ENCODE measurements around the gene NAXE.
"Not testable (repeated sequence)": the region's sequence is repeated elsewhere in the genome, so short reads cannot be mapped to it uniquely, and the experiment has no call there.

The NAXE gene

DNA sequence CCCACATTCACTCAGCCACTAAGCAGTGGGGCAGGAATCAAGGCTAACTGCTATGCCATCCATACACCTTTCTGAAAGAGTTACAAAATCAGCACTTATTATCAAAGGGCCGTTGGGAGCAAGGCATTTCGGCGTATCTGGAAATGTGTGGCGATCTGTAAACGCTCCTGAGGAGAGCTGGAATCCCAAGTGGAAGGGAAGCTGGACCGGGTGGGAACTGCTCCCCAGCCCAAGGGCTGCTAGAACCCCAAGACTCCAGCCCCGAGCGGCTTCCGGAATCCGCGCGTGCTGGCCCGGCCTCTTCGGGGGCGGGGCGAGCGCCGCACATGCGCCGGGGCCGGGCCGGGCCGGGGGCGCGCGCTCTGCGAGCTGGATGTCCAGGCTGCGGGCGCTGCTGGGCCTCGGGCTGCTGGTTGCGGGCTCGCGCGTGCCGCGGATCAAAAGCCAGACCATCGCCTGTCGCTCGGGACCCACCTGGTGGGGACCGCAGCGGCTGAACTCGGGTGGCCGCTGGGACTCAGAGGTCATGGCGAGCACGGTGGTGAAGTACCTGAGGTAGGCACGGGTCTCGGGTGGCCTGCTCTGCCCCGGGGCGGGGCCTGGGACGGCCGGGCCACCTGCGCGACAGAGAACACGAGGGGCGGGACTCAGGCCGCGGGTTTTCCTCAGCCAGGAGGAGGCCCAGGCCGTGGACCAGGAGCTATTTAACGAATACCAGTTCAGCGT, at the start of gene NAXE:
Gene NAXE (plus strand): TSS at position 345 of the 726 bp plus-strand sequence. CDS start 29 bp downstream, at position 374.
- peak; percentile 96 for DNase-seq (ENCODE audit: low spot score)

DNA sequence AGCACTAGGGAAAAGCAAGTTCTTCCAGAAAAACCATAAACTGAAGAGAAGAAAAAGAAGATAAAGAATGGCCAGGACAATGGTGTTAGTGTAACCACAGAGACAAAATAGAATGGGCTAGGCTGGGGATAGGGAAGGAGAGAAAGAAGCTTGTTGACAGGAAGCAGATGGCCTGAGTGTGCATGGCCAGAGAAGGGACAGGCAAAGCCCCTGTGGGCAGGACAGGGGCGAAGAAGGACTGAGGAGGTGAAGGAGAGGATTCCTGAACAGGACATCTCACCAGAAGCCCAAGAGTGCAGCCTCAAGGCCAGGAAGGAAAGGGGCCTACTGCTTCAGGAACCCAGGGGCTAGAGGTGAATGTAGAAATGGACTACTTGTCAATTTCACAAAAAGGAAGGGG, 48.5 kb upstream of the NAXE start:
- DNase-seq (ENCODE audit: low spot score): no peak

DNA sequence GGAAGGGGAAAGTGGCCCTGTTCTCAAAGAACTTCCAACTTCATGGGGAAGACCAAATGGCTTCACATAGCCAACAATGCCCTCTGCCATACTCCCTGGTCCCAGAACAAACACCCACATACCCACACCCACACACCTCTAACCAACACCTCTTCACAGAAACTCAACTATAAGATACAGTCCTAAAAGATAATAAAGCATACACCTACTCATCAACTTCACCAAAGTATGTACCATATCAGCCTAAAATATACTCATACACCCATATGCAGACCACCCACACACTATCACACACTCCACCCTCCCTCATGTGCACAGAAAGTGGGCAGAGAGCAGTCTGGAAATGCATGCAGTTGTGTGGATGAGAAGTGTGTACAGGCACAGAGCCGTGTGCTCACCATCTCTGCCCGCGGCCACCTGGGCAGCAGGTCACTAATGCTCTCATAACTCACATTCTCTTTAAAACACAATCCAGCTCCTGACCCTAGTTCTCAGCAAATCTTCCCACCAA, 46.9 kb upstream of the NAXE start:
- DNase-seq (ENCODE audit: low spot score): no peak

- no peak for DNase-seq (ENCODE audit: low spot score)
Measured at GRCh38 chr1:156546267-156546666, 45.3 kb upstream of the NAXE start.

DNA sequence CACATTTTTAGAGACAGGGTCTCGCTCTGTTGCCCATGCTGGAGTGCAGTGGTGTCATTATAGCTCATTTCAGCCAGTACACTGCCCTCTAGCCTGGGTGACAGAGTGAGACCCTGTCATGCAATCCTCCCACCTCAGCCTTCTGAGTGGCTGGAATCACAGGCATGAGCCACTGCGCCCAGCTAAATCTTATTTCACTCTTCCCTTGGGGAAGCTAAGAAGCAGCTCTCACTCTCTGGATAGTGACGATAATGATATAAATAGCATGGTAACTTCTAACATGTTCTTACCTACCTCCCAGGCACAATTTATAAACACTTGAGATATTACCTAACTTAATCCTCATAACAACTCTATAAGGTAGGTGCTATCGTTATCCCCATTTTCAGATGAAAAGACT, 44.1 kb upstream of the NAXE start:
- no peak for DNase-seq (ENCODE audit: low spot score)

DNA sequence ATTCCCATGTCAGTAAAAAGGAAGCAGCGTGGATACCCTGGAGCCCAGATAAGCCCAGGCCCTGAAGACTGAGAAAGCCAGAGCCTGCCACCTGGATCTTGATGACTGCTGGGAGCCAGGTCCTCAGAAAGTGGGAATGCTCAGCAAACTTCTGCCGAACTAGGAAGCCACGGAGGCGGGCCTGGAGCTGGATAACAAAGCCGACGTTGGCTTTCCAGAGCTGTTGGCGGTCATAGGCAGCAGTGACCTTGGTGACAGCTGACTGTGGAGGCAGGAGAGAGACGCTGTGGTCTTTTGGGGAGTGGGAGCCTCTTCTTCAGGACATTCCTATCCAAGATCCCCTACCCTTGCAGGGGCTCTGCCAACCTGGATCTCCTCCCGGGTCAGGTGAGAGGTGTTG, 43.6 kb upstream of the NAXE start:
- no peak for DNase-seq (ENCODE audit: low spot score)

GRCh38 chr1:156549390-156549789, 42.2 kb upstream of the NAXE start:
- DNase-seq (ENCODE audit: low spot score): no peak

- no peak for DNase-seq (ENCODE audit: low spot score)
Measured at GRCh38 chr1:156549831-156550230, 41.7 kb upstream of the NAXE start.

GRCh38 chr1:156550346-156550745, 41.2 kb upstream of the NAXE start:
- no peak for DNase-seq (ENCODE audit: low spot score)

DNA sequence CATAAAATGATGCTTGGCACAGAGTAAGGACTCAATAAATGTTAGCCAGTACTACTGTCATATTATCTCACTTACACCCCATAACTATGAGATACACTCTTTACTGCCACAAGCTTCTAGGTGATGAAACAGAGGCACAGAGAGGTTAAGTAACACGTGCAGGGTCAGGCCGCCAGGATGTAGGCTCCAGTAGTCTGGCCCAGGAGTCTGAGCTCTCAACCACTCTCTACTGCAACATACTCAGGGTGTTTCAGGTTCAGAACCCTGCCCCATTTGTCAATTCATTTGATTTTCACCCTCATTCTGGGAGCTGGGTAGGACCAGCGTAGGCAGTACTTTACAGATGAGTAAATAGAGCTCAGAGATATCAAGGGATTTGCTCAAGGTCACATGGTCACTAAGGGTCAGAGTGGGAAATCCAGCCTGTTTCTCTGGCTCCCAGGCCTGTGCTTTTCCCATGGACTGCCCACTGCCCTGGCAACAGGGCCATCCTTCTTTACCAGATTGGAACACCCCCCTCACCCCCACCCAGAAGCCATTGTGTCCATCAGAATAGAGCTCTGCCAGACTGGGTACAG, 40.4 kb upstream of the NAXE start:
- DNase-seq (ENCODE audit: low spot score): no peak

DNA sequence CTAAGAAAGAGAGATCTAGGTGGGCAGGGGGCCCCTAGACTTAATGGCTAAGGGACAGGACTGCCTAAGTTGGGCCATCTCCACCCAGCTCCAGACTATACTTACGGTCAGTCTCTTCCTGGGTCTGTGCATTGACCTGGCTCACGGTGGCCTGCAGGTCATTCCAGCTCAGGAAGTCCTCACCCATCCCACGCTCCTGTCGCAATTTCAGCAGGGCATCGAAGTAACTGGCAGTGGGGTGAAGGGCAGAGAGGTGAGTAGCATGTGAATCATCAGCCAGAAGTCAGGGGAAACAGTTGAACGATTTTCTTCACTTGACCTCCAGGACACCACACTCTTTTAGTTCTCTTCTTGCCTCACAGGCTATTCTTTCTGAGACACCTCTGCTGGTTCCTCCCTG, 39.7 kb upstream of the NAXE start:
- DNase-seq (ENCODE audit: low spot score): no peak

- DNase-seq (ENCODE audit: low spot score): no peak
Measured at GRCh38 chr1:156552518-156552917, 39.1 kb upstream of the NAXE start.

DNA sequence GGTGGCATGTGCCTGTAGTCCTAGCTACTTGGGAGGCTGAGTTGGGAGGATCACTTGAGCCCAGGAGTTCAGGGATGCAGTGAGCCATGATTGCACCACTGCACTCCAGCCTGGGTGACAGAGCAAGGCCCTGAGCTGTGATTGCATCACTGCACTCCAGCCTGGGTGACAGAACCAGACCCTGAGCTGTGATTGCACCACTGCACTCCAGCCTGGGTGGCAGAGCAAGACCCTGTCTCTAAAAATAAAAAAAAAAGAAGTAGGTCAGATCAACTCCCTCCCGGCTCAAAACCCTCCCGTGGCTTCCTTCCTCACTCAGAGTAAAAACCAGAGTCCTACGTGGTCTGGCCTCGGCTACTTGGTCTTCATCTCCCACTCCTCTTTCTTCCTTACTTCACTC, 38.6 kb upstream of the NAXE start:
- not testable (repeated sequence) for DNase-seq (ENCODE audit: low spot score)

- no peak for DNase-seq (ENCODE audit: low spot score)
Measured at GRCh38 chr1:156553860-156554485, 37.6 kb upstream of the NAXE start.

- DNase-seq (ENCODE audit: low spot score): no peak
Measured at GRCh38 chr1:156554971-156555370, 36.6 kb upstream of the NAXE start.

GRCh38 chr1:156555715-156556114, 35.9 kb upstream of the NAXE start:
- no peak for DNase-seq (ENCODE audit: low spot score)

GRCh38 chr1:156556354-156556753, 35.2 kb upstream of the NAXE start:
- no peak for DNase-seq (ENCODE audit: low spot score)

DNA sequence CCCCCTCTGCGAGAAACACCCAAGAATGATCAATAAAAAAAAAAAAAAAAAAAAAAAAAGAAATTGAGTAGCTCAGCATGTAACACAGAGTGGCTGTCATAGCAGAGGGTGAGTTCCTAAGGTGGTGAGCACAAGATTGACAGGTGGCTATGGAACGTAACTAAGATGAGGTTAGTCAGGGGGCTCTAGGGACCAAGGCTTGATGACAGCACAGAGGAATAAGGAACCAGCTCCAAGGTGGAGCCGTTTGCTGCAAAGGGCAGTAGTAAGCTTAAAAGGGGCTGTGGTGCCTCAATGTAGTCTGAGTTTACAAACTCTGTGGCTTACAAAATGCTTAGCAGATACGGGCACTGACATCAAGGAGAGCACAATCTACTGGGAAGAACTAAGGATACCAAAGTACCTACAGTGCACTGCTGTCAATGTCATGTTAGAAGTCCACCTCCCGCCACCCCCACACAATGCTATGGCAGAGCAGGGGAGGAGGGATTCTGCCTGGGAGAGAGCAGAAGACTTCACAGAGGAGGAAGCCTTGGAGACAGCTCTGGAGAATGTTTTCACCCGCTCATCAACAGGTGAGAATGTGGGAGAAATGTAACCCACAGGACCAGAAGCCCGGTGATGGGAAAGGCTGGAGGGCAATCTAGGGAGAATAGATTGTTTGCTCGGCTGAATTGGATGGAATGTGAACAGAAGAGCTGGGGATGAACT, 32.3 kb upstream of the NAXE start:
- DNase-seq (ENCODE audit: low spot score): no peak

- no peak for DNase-seq (ENCODE audit: low spot score)
Measured at GRCh38 chr1:156559797-156560385, 31.7 kb upstream of the NAXE start.

DNA sequence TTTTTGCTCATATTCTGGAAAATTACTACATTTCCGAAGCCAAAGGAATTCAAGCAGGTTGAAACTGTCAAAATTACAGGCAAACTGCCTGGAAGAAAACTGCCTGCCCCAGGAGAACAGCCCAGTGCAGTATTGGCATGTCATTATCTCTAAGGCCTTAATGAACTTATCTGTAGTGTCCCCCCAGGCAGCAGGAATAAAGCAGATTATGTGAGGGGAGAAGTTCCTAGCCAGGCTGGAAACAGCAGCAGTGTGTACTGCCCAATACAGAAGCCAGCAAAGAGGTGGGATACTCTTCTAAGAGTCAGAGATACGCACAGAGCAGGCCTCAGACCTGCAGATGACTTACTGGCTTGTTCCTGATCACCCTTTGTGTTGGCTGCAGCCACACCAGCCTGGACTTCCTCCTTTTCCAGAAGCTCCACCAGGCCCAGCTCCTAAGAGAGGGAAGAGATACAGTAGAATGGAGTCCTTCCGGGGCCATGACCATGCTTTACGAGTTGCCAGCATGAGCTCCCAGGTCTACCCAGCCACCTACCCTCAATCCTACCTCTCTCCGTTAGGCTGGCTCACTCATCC, 30.9 kb upstream of the NAXE start:
- DNase-seq (ENCODE audit: low spot score): no peak

GRCh38 chr1:156565519-156565918, 26.1 kb upstream of the NAXE start:
- no peak for DNase-seq (ENCODE audit: low spot score)

DNA sequence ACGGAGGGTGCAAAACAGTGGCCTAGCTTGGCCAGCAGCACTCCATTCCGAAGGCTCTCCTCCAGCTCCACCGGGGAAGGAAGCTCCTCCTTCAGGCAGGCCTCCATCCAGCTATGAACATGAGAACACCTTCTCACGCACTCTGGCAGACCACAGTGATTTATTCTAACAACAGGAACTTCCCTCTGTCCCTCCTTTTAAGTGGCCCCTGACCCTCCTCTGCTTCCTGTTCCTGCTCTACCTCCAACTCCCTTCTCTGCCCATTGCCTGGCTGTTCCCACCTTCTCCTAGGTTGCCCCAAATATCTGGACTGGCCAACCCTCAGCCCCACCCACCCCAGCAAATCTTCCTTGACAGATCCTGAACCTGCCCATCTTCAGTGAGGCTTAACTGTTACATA, 25.1 kb upstream of the NAXE start:
- no peak for DNase-seq (ENCODE audit: low spot score)

Measured in GM03348 (cell line).